A673 (cell line): ENCODE results near the gene ZNF541.

Experiments used
- CTCF ChIP-seq: fragments of 300-800, 200-600 bp; sonication (generic); conservative IDR thresholded peaks from 2 replicates; pipeline ENCODE4 v1.5.1; 2017; ENCODE audit warnings: low read depth, mild to moderate bottlenecking, antibody characterized with exemption, low read length, moderate library complexity, mixed read lengths
- EZH2 ChIP-seq: fragments of 200-600 bp; sonication (generic); IDR thresholded peaks from 2 replicates; pipeline ENCODE4 v1.6.1; 2017; ENCODE audit warnings: borderline replicate concordance, low read depth, mild to moderate bottlenecking, mixed read lengths, antibody characterized with exemption, low read length; ENCODE audit not compliant: poor library complexity, severe bottlenecking

- no peak for TF ChIP-seq CTCF
- no peak for TF ChIP-seq EZH2
These were observed 41.1 kb downstream of the ZNF541 start for GRCh38 chr19:47531640-47532387.
